OCI-LY7 (cell line): Measurements from ENCODE around the gene RSPRY1. TPM values are rescaled to one million over a fixed set of nuclear protein-coding genes. Genes with fewer than 3 reads are reported as not detected.

Experiments
- BruUV-seq: library from RNA; stranded (reverse); fragments of 400-500 nt; replicated peaks from 2 replicates; lab custom pipeline; 2021; lab: Mats Ljungman, UMichigan
- CTCF ChIA-PET: fragments of 300-600 bp; sonication (Branson Sonifier 250); formaldehyde crosslinking; loops from one replicate; lab custom pipeline; 2022; ENCODE audit warnings: antibody characterized with exemption; ENCODE audit not compliant: unreplicated experiment; lab: Charles Lee
- POLR2A ChIA-PET: fragments of 300-600 bp; sonication (Branson Sonifier 250); formaldehyde crosslinking; loops from one replicate; lab custom pipeline; 2022; ENCODE audit warnings: antibody characterized with exemption; lab: Charles Lee
- DNase-seq: peaks from one replicate; pipeline ENCODE4 v3.0.0-alpha.2; 2015; ENCODE audit warnings: low spot score
- H2AFZ ChIP-seq: fragments of 200-600 bp; sonication (generic), shearing (Covaris generic); 2 replicates; pipeline ENCODE4 v1.6.1; 2014; ENCODE audit warnings: mild to moderate bottlenecking, antibody characterized with exemption, low read length, moderate library complexity
- H3K27ac ChIP-seq: fragments of 200-600 bp; sonication (generic); 2 replicates; pipeline ENCODE4 v1.5.1; 2014; ENCODE audit warnings: mixed run types, low read depth, mild to moderate bottlenecking, moderate library complexity, low read length, inconsistent platforms; ENCODE audit not compliant: poor library complexity, severe bottlenecking
- H3K36me3 ChIP-seq: fragments of 200-600 bp; sonication (generic); 2 replicates; pipeline ENCODE4 v1.6.1; 2014; ENCODE audit warnings: mild to moderate bottlenecking, antibody characterized with exemption, low read length, moderate library complexity, mixed read lengths; ENCODE audit not compliant: insufficient read depth
- H3K4me1 ChIP-seq: fragments of 200-600 bp; sonication (generic); 2 replicates; pipeline ENCODE4 v1.5.1; 2014; ENCODE audit warnings: mild to moderate bottlenecking, low read length; ENCODE audit not compliant: insufficient read depth, poor library complexity, severe bottlenecking
- H3K4me2 ChIP-seq: fragments of 200-600 bp; sonication (generic); 2 replicates; pipeline ENCODE4 v1.6.1; 2014; ENCODE audit warnings: mild to moderate bottlenecking, low read length
- H3K4me3 ChIP-seq: fragments of 200-600 bp; sonication (generic); 2 replicates; pipeline ENCODE4 v1.5.1; 2014; ENCODE audit warnings: mild to moderate bottlenecking, low read depth, low read length; ENCODE audit not compliant: poor library complexity, severe bottlenecking
- H3K79me2 ChIP-seq: fragments of 200-600 bp; sonication (generic); 2 replicates; pipeline ENCODE4 v1.6.1; 2016; ENCODE audit warnings: low read depth, mild to moderate bottlenecking, low read length, moderate library complexity, mixed read lengths; ENCODE audit not compliant: insufficient read depth
- H3K9me2 ChIP-seq: fragments of 200-600 bp; sonication (generic); 2 replicates; pipeline ENCODE4 v1.6.1; 2016; ENCODE audit warnings: mild to moderate bottlenecking, low read length, mixed read lengths; ENCODE audit not compliant: insufficient read depth
- H3K9me3 ChIP-seq: fragments of 200-600 bp; sonication (generic); 2 replicates; pipeline ENCODE4 v1.6.1; 2014; ENCODE audit warnings: mild to moderate bottlenecking, mixed run types, low read length, mixed read lengths
- H4K20me1 ChIP-seq: fragments of 200-600 bp; sonication (generic); 2 replicates; pipeline ENCODE4 v1.6.1; 2014; ENCODE audit warnings: mild to moderate bottlenecking, antibody characterized with exemption, low read length, moderate library complexity, mixed read lengths; ENCODE audit not compliant: insufficient read depth
- EZH2phosphoT487 ChIP-seq: fragments of 200-600 bp; sonication (generic); IDR thresholded peaks from 2 replicates; pipeline ENCODE4 v1.6.1; 2018; ENCODE audit warnings: low read depth, borderline replicate concordance, mild to moderate bottlenecking, mixed run types, antibody characterized with exemption, low read length, moderate library complexity, mixed read lengths
- intact Hi-C: fragments of 100-400 bp; cut with micrococcal nuclease; formaldehyde crosslinking; loops from one replicate; pipeline ENCODE4 v1.10.0; 2022; ENCODE audit not compliant: unreplicated experiment
- total RNA-seq, 2 experiments: library from RNA; depleted of rRNA in 1 of 2; stranded (reverse); fragments of >200 nt in 1 of 2; shearing (Covaris generic) in 1 of 2; gene quantifications; 2 replicates each; pipeline ENCODE4 v1.2.3, GENCODE V29; 2014 to 2022
- TF ChIP-seq, protein P1 (sequence below): fragments of 200-600 bp; sonication (generic); conservative IDR thresholded peaks from 2 replicates; pipeline ENCODE4 v1.5.1; 2014; ENCODE audit warnings: mild to moderate bottlenecking, antibody characterized with exemption, low read length, moderate library complexity, mixed read lengths

The RSPRY1 gene
- total RNA-seq, 2 experiments from 2014 or later, result 17.1 to 25.2 TPM

GRCh38 chr16:57264950-57265371, 78.8 kb downstream of the RSPRY1 start:
- no TSS peak for BruUV-seq
- Histone ChIP-seq H3K9me2 (no peaks in the 10 kb centered on the region), H3K4me1 (peaks cover 8% of the 10 kb centered on the region), H3K27ac (no peak overlapping the region), H4K20me1 (no peaks in the 10 kb centered on the region), H3K9me3 (no peaks in the 10 kb centered on the region), H3K4me2 (no peak overlapping the region), H3K36me3 (no peaks in the 10 kb centered on the region), H2AFZ (no peak overlapping the region), H3K79me2 (no peaks in the 10 kb centered on the region), H3K4me3 (no peak overlapping the region)
- TF ChIP-seq EZH2phosphoT487, result no peak
- TF ChIP-seq, protein P1, sequence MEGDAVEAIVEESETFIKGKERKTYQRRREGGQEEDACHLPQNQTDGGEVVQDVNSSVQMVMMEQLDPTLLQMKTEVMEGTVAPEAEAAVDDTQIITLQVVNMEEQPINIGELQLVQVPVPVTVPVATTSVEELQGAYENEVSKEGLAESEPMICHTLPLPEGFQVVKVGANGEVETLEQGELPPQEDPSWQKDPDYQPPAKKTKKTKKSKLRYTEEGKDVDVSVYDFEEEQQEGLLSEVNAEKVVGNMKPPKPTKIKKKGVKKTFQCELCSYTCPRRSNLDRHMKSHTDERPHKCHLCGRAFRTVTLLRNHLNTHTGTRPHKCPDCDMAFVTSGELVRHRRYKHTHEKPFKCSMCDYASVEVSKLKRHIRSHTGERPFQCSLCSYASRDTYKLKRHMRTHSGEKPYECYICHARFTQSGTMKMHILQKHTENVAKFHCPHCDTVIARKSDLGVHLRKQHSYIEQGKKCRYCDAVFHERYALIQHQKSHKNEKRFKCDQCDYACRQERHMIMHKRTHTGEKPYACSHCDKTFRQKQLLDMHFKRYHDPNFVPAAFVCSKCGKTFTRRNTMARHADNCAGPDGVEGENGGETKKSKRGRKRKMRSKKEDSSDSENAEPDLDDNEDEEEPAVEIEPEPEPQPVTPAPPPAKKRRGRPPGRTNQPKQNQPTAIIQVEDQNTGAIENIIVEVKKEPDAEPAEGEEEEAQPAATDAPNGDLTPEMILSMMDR, result no peak
- ChIA-PET POLR2A (no interaction called here), CTCF (no interaction called here)
- intact Hi-C loops, result no loop called here
- DNase-seq, result no peak

DNA sequence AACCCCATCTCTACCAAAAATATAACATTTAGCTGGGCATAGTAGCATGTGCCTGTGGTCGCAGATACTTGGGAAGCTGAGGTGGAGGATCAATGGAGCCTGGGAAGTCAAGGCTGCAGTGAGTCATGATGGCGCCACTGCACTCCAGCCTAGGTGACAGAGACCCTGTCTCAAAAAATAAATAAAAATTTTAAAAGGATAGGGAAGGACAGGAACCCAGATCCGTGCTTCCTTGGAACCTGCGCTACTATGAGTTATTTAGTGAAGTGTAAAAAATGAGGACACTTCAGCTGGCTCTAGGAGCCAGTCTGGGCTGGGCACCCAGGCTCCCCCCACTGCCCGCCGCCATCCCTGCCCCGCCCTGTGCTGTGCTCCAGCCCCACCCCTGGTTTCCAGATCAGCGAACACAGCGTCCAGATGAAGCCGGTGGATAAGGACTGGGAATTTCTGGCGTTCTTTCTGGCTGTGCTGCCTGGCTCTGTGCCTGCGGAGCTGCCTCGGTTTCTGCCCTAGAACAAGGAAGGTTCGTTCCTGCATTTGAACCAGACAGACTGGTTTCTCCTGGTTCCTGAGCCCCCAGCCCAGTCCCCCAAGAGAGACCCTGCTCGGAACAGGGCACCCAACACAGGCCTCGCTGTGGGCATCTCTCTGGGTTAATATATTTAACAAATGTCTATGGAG, 79.9 kb downstream of the RSPRY1 start:
- no peaks in the 10 kb centered on the region for H3K79me2 ChIP-seq
- no peak overlapping the region for H3K27ac ChIP-seq
- H4K20me1 ChIP-seq, result no peaks in the 10 kb centered on the region
- H2AFZ ChIP-seq, result no peak overlapping the region
- no peaks in the 10 kb centered on the region for H3K9me3 ChIP-seq
- intact Hi-C loops, result no loop called here
- CTCF ChIA-PET, result no interaction called here
- no peaks in the 10 kb centered on the region for H3K36me3 ChIP-seq
- no peak for DNase-seq
- TF ChIP-seq, protein P1, result no peak
- TF ChIP-seq EZH2phosphoT487, result no peak
- POLR2A ChIA-PET, result no interaction called here
- no peak overlapping the region for H3K4me3 ChIP-seq
- H3K4me2 ChIP-seq, result no peak overlapping the region
- no TSS peak for BruUV-seq
- no peaks in the 10 kb centered on the region for H3K4me1 ChIP-seq
- no peaks in the 10 kb centered on the region for H3K9me2 ChIP-seq
